Activated CD8-positive, alpha-beta T cell treated with anti-CD3 and anti-CD28 coated beads for 36 hours (primary cell): ENCODE results near the gene SORCS2. TPM values are rescaled to one million over a fixed set of nuclear protein-coding genes. Genes with fewer than 3 reads are reported as not detected.

Source experiments
- ATAC-seq: fragments of 200-7000 bp; cut with Tn5 transposase; one replicate; pipeline ENCODE4 v1.10.0; 2021; ENCODE audit warnings: mild to moderate bottlenecking, moderate library complexity
- CTCF ChIA-PET: fragments of 350-600 bp; sonication (Branson Sonifier 250); formaldehyde crosslinking; loops from one replicate; lab custom pipeline; 2021; ENCODE audit warnings: antibody characterized with exemption; lab: Charles Lee
- POLR2A ChIA-PET: fragments of 350-600 bp; sonication (Branson Sonifier 250); formaldehyde crosslinking; loops from one replicate; lab custom pipeline; 2021; ENCODE audit warnings: antibody characterized with exemption; lab: Charles Lee
- DNase-seq: peaks from one replicate; pipeline ENCODE4 v3.0.0-alpha.2; 2020
- H3K27ac Mint-ChIP-seq: one replicate; pipeline ENCODE4 v1.8.0; 2021; ENCODE audit warnings: mild to moderate bottlenecking, mixed read lengths
- H3K27me3 Mint-ChIP-seq: one replicate; pipeline ENCODE4 v1.8.0; 2021; ENCODE audit warnings: mixed read lengths
- H3K36me3 Mint-ChIP-seq: one replicate; pipeline ENCODE4 v1.8.0; 2021; ENCODE audit warnings: low read depth, mixed read lengths
- H3K4me1 Mint-ChIP-seq: one replicate; pipeline ENCODE4 v1.8.0; 2021; ENCODE audit warnings: low read depth, mixed read lengths
- H3K4me3 Mint-ChIP-seq: one replicate; pipeline ENCODE4 v1.8.0; 2021; ENCODE audit warnings: mild to moderate bottlenecking, moderate library complexity, mixed read lengths
- H3K9me3 Mint-ChIP-seq: one replicate; pipeline ENCODE4 v1.8.0; 2021; ENCODE audit warnings: mixed read lengths
- intact Hi-C: fragments of 100-400 bp; cut with micrococcal nuclease; formaldehyde crosslinking; loops from one replicate; pipeline ENCODE4 v1.10.0; 2022
- total RNA-seq, 2 experiments: library from RNA; stranded (reverse); gene quantifications; one replicate each; pipeline ENCODE4 v1.2.3, GENCODE V29; 2021
- TF ChIP-seq, protein P1 (sequence below): fragments of 200-600 bp; IDR thresholded peaks from one replicate; pipeline ENCODE4 v1.8.0; 2022; ENCODE audit warnings: antibody characterized with exemption, mild to moderate bottlenecking

Gene SORCS2
- total RNA-seq, 2 experiments from 2014 or later = 0.05 TPM; not detected in 1

- TF ChIP-seq, protein P1, sequence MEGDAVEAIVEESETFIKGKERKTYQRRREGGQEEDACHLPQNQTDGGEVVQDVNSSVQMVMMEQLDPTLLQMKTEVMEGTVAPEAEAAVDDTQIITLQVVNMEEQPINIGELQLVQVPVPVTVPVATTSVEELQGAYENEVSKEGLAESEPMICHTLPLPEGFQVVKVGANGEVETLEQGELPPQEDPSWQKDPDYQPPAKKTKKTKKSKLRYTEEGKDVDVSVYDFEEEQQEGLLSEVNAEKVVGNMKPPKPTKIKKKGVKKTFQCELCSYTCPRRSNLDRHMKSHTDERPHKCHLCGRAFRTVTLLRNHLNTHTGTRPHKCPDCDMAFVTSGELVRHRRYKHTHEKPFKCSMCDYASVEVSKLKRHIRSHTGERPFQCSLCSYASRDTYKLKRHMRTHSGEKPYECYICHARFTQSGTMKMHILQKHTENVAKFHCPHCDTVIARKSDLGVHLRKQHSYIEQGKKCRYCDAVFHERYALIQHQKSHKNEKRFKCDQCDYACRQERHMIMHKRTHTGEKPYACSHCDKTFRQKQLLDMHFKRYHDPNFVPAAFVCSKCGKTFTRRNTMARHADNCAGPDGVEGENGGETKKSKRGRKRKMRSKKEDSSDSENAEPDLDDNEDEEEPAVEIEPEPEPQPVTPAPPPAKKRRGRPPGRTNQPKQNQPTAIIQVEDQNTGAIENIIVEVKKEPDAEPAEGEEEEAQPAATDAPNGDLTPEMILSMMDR = no peak
- Mint-ChIP-seq H3K27me3 (no peaks in the 10 kb centered on the region), H3K4me3 (no peak overlapping the region), H3K9me3 (no peaks in the 10 kb centered on the region), H3K36me3 (no peaks in the 10 kb centered on the region), H3K27ac (no peak overlapping the region), H3K4me1 (no peaks in the 10 kb centered on the region)
- ChIA-PET CTCF (no interaction called here), POLR2A (no interaction called here)
- intact Hi-C loops = no loop called here
- ATAC-seq = no peak
- no peak for DNase-seq
Observed at GRCh38 chr4:7218686-7219085, 26.3 kb downstream of the SORCS2 start.

DNA sequence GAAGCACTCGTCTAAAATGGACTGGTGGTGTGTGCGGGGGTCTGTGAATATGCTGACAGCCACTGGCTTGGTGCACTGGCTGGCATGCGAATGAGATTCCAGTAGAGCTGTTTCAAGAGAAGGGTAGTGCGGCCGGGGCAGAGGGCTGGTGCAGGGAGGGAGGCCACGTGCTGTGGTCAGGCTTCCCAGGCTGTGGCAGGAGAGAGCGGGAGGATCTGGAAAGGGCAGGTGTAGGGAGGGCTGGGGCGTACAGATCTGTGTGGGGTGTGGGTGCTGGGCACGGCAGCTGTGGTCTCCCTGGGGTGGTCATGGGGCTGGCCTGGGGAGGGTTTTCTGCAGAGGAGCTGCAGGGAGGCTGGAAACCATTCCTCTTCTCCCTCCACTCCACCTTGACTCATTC, 30.2 kb downstream of the SORCS2 start:
- TF ChIP-seq, protein P1 = no peak
- Mint-ChIP-seq H3K9me3 (no peaks in the 10 kb centered on the region), H3K4me3 (no peak overlapping the region), H3K27me3 (no peaks in the 10 kb centered on the region), H3K27ac (no peak overlapping the region), H3K4me1 (no peaks in the 10 kb centered on the region), H3K36me3 (no peaks in the 10 kb centered on the region)
- ChIA-PET POLR2A (no interaction called here), CTCF (no interaction called here)
- intact Hi-C loops = no loop called here
- DNase-seq (no peak), ATAC-seq (no peak)

DNA sequence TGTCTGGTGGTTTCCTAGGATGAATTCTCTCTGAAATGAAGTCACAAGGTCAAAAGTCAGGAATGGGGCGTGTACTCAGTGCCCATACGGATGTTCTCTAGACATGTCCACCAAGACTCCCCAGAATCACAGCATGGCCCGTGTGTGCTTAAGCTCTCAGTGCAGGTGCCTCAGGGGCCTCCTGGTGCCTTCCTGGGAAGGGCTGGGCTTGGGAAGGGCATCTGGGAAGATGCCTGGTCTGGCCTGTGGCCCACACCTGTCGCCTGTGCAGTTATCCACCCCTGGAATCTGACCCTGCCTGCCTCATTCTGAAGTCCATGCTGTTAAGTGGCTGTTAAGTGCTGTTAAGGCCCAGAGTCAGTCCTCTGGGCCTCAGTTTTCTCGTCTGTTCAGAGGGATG, 31.2 kb downstream of the SORCS2 start:
- DNase-seq = no peak
- Mint-ChIP-seq H3K27ac (no peak overlapping the region), H3K36me3 (no peaks in the 10 kb centered on the region), H3K9me3 (no peaks in the 10 kb centered on the region), H3K4me3 (no peak overlapping the region), H3K4me1 (no peaks in the 10 kb centered on the region), H3K27me3 (no peaks in the 10 kb centered on the region)
- TF ChIP-seq, protein P1 = no peak
- no peak for ATAC-seq
- intact Hi-C loops = no loop called here
- ChIA-PET POLR2A (interaction anchor here (0.5 kb wide), 1 partner anchor 105 kb away, joined by 3 read pairs; no protein-coding TSS in a partner anchor), CTCF (no interaction called here)

- Mint-ChIP-seq H3K4me1 (no peaks in the 10 kb centered on the region), H3K4me3 (no peak overlapping the region), H3K36me3 (no peaks in the 10 kb centered on the region), H3K27ac (no peak overlapping the region), H3K27me3 (no peaks in the 10 kb centered on the region), H3K9me3 (no peaks in the 10 kb centered on the region)
- intact Hi-C loops = no loop called here
- ChIA-PET CTCF (no interaction called here), POLR2A (no interaction called here)
- no peak for DNase-seq
- TF ChIP-seq, protein P1 = no peak
- ATAC-seq = no peak
Observed at GRCh38 chr4:7224001-7224400, 31.7 kb downstream of the SORCS2 start.

GRCh38 chr4:7224878-7225533, 32.7 kb downstream of the SORCS2 start:
- Mint-ChIP-seq H3K27ac (no peak overlapping the region), H3K36me3 (no peaks in the 10 kb centered on the region), H3K4me1 (no peaks in the 10 kb centered on the region), H3K9me3 (no peaks in the 10 kb centered on the region), H3K27me3 (no peaks in the 10 kb centered on the region), H3K4me3 (no peak overlapping the region)
- ChIA-PET POLR2A (interaction anchor here (0.6 kb wide), 1 partner anchor 16 kb away, joined by 3 read pairs; no protein-coding TSS in a partner anchor), CTCF (no interaction called here)
- no peak for DNase-seq
- no peak for ATAC-seq
- intact Hi-C loops = no loop called here
- TF ChIP-seq, protein P1 = no peak
